IPS-15b (cell line): ENCODE measurements around the gene MACO1.
"Not testable (repeated sequence)": the region's sequence is repeated elsewhere in the genome, so short reads cannot be mapped to it uniquely, and the experiment has no call there.

Experiments
- H3K27me3 ChIP-seq: one replicate; pipeline ENCODE4 v1.6.1; 2013; ENCODE audit warnings: low read length; ENCODE audit not compliant: control insufficient read depth, insufficient read depth
- H3K36me3 ChIP-seq: one replicate; pipeline ENCODE4 v1.6.1; 2013; ENCODE audit warnings: low read length; ENCODE audit not compliant: control insufficient read depth, insufficient read depth
- H3K4me1 ChIP-seq: one replicate; pipeline ENCODE4 v1.6.1; 2013; ENCODE audit warnings: mild to moderate bottlenecking, low read length; ENCODE audit not compliant: control insufficient read depth, insufficient read depth
- H3K4me3 ChIP-seq: one replicate; pipeline ENCODE4 v1.5.1; 2013; ENCODE audit warnings: low read depth, low read length
- H3K9ac ChIP-seq: one replicate; pipeline ENCODE4 v1.6.1; 2013; ENCODE audit warnings: low read depth, mild to moderate bottlenecking, low read length
- H3K9me3 ChIP-seq: one replicate; pipeline ENCODE4 v1.6.1; 2013; ENCODE audit warnings: mild to moderate bottlenecking, low read length; ENCODE audit not compliant: control insufficient read depth, insufficient read depth

The MACO1 gene

DNA sequence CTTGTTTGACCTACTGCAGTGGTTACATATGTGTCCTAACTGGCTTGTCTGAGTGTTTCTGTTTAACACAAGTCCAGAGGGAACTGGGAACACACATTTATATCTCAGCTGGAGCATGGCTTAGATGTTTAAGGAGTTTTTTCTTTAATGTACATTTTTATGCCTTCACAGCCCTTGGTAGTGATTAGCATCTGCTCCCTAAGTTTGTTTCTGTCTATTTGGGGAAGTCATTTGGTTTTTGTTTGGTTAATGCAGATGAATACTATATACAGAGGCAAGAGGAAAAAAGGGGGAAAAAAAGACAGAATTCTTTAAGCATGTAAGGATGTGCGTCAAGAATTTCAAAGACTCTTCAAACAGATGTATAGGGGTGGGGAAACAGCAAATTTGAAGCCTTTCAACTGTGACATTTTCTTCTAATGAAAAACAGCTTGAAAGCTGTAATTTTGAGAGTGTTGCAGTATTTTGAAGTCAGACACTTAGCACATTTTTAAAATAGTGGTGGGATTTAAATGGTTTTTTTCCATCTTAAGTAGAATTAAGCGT, 15.4 kb downstream of the MACO1 start:
- peaks cover 7% of the 10 kb centered on the region for H3K4me1 ChIP-seq
- H3K36me3 ChIP-seq, result no peaks in the 10 kb centered on the region
- H3K9me3 ChIP-seq, result no peaks in the 10 kb centered on the region
- no peak overlapping the region for H3K4me3 ChIP-seq
- no peaks in the 10 kb centered on the region for H3K27me3 ChIP-seq
- no peak overlapping the region for H3K9ac ChIP-seq

DNA sequence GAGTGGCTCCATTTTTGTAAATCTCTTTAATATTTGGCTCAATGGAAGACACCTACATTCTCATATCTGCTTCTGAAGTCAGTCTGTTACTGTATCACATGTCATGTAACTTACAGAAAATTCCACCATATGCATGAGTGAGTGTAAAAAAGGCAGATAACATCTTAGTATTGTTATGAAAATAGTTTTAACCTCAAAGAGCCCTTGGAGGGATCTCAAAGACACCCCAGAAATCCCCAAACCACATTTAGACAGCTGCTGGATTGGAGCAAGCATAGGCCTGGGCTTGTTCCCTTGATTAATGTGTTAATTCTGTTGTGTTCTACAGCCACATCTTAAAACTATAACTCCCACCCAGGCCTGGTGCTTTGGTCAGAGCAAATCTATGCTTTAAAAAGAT, 16.9 kb downstream of the MACO1 start:
- no peaks in the 10 kb centered on the region for H3K36me3 ChIP-seq
- no peaks in the 10 kb centered on the region for H3K9me3 ChIP-seq
- no peak overlapping the region for H3K9ac ChIP-seq
- no peak overlapping the region for H3K4me3 ChIP-seq
- peaks cover 7% of the 10 kb centered on the region for H3K4me1 ChIP-seq
- no peaks in the 10 kb centered on the region for H3K27me3 ChIP-seq

DNA sequence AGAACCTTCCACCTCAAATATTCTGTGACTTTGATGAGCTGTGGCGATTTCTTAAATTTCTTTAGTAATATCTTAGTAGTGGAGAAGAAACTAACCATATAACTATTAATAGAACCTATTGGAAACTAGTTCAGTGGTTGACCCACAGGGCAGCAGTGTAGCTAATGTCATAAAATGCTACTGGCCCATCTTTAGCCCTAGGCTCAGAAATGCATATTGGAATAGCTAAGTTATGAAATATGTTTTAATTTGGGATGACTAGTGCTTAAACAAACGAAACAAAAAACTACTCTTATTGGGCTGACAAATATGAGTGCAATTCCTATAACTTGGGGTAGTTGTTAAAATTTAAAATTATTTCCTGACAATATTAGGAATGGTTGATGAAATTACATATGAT, 20.2 kb downstream of the MACO1 start:
- Histone ChIP-seq H3K4me1 (peaks cover 5% of the 10 kb centered on the region), H3K27me3 (no peaks in the 10 kb centered on the region), H3K9me3 (no peaks in the 10 kb centered on the region), H3K36me3 (no peaks in the 10 kb centered on the region), H3K4me3 (no peak overlapping the region), H3K9ac (no peak overlapping the region)

DNA sequence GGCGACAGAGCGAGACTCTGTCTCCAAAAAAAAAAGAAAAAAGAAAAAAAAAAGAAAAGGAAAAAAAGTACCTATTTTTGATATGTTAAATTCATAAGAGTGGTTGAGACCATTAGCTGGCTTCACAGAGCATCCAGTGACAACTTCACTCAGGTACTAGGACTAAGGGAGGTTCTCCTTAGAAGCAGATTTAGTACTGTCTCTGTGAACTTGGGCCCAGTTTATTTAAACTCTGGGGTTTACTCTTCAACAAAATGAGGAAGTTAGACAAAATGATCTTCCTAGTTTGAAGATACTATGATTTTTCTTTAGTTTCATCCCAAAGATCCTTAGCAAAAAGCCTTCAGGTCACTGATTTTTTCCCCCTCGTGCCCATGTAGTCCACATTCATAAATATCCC, 21.2 kb downstream of the MACO1 start:
- no peak overlapping the region for H3K4me3 ChIP-seq
- H3K4me1 ChIP-seq, result no peaks in the 10 kb centered on the region
- no peaks in the 10 kb centered on the region for H3K36me3 ChIP-seq
- no peaks in the 10 kb centered on the region for H3K9me3 ChIP-seq
- H3K9ac ChIP-seq, result no peak overlapping the region
- no peaks in the 10 kb centered on the region for H3K27me3 ChIP-seq

DNA sequence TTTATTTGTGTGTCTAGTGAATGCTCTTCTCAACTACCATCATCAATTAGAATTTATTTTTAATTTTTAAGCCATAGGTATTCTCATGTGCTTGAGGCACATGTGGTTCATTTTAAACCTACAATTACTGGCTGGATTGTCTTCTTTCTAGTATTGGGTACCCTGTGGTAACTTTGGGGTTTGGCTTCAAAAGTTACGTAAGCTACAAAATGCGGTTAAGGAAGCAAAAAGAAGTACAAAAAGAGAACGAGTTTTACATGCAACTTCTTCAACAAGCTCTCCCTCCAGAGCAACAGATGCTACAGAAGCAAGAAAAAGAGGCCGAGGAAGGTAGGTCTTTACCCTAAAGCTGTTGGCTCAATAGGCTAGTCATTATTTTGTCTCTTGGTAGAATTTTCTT, 25.8 kb downstream of the MACO1 start:
- Histone ChIP-seq H3K4me3 (no peak overlapping the region), H3K9ac (no peak overlapping the region), H3K9me3 (no peaks in the 10 kb centered on the region), H3K36me3 (peaks cover 5% of the 10 kb centered on the region), H3K4me1 (no peaks in the 10 kb centered on the region), H3K27me3 (no peaks in the 10 kb centered on the region)

DNA sequence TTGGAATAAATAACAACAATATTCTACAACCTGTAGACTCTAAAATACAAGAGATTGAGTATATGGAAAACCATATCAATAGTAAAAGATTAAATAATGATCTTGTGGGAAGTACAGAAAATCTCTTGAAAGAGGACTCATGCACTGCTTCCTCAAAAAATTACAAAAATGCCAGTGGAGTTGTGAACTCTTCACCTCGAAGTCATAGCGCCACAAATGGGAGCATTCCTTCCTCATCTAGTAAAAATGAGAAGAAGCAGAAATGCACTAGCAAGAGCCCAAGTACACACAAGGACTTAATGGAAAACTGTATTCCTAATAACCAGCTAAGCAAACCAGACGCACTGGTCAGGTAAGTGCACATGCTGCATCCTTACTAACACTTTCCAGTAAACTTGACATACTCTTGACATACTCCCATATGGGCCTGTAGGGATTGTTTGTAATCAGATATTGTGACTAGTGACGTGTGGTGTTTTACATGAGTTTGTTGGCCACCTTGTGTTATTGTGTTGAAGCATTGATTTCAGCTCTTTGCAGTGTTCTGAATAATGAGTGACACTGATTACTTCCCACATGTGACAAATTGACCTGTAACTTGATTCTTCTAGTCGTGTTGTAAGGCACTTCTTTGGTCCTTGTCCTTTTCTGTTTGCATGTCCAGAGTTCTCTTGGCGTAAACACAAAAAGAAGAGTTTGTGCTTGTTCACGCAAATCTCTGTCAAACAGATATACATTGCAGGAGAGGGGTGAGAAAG, 28.0 kb downstream of the MACO1 start:
- H3K9ac ChIP-seq, result no peak overlapping the region
- H3K4me1 ChIP-seq, result no peaks in the 10 kb centered on the region
- no peaks in the 10 kb centered on the region for H3K9me3 ChIP-seq
- peaks cover 5% of the 10 kb centered on the region for H3K36me3 ChIP-seq
- H3K4me3 ChIP-seq, result no peak overlapping the region
- no peaks in the 10 kb centered on the region for H3K27me3 ChIP-seq

DNA sequence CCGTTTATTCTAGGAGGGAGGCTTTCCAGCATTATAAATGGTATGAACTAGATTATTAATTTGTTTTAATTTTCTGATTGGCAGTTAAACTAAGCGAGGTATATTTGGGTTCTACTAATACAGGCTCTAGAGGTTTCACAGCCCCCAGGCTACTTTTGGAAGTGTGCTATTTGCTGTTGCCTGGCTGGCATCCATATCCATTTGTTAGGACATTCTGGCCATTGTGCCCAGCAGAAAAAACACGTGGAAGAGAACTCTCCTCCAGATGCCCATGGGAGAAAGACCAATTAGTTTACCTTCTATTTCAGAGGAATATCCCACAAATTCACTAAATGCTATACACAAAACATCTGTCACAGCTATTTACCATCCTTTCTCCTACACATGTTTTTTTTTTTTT, 29.3 kb downstream of the MACO1 start:
- no peaks in the 10 kb centered on the region for H3K4me1 ChIP-seq
- H3K4me3 ChIP-seq, result no peak overlapping the region
- H3K9me3 ChIP-seq, result no peaks in the 10 kb centered on the region
- H3K9ac ChIP-seq, result no peak overlapping the region
- peaks cover 5% of the 10 kb centered on the region for H3K36me3 ChIP-seq
- no peaks in the 10 kb centered on the region for H3K27me3 ChIP-seq

DNA sequence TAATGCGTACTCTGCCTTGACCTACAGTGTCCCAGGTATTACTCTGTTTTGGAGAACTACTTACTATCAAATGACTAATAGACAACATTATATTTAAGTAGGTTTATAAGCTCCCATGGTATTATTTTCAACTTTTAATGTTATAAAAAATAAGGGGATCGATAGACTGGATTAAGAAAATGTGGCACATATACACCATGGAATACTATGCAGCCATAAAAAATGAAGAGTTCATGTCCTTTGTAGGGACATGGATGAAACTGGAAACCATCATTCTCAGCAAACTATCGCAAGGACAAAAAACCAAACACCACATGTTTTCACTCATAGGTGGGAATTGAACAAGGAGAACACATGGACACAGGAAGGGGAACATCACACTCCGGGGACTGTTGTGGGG, 30.1 kb downstream of the MACO1 start:
- H3K4me3 ChIP-seq, H3K27me3 ChIP-seq, H3K9ac ChIP-seq, H3K9me3 ChIP-seq, H3K4me1 ChIP-seq, H3K36me3 ChIP-seq: not testable (repeated sequence)

DNA sequence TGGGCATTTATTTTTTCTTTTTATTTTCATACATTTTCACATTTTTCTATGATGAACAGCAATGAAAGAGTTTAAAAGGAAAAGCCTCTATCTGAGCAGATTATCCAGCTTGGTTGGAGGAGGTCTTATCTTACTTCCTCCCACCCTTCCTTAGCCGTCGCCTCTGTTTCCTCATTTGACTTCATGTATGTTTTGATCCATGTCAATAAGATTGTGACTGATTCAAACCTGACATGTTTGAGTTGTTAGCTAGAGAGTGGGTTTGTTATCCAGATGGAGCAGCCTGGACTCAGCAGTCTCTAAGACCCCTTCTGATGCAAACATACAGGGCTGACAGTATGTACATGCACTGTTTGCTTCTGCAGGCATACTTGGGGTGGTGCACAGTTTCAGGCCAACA, 31.2 kb downstream of the MACO1 start:
- Histone ChIP-seq H3K9ac (no peak overlapping the region), H3K4me1 (no peaks in the 10 kb centered on the region), H3K27me3 (no peaks in the 10 kb centered on the region), H3K9me3 (no peaks in the 10 kb centered on the region), H3K4me3 (no peak overlapping the region), H3K36me3 (peaks cover 5% of the 10 kb centered on the region)

DNA sequence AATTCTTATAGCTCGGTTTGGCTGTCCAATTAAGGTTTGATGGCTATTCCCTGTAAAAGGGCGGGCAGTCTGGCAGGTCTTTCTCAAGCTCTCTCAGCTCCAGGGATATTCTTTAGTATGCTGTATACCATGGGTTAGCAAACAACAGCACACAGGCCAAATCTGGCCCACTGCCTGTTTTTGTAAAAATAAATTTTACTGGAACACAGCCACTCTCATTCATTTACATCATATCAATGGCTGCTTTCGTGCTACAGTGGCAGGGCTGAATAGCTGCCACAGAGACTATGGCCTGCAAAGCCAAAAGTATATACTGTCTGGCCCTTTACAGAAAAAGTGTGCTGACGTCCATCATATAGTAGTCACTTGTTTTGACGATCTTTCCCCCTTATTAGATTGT, 32.0 kb downstream of the MACO1 start:
- no peak overlapping the region for H3K4me3 ChIP-seq
- H3K9me3 ChIP-seq, result no peaks in the 10 kb centered on the region
- peaks cover 5% of the 10 kb centered on the region for H3K36me3 ChIP-seq
- no peaks in the 10 kb centered on the region for H3K4me1 ChIP-seq
- H3K9ac ChIP-seq, result no peak overlapping the region
- no peaks in the 10 kb centered on the region for H3K27me3 ChIP-seq

DNA sequence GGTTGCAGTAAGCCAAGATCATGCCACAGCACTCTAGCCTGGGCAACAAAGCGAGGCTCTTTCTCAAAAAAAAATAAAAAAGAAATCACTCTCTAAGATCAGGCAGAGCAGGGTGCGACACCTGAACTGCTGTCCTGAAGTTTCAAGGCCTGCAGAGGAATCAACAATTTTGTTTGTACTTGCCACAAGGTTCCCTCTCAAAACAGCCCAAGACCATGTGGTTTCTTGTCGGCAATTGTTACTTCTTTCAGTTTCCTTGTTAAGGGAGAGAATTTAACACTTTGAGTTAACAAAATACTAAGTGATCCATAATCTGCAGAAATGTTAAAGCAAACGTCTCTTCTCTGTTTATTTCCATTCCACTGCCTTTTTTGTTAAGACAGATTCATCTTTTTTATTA, 36.5 kb downstream of the MACO1 start:
- no peak overlapping the region for H3K4me3 ChIP-seq
- H3K36me3 ChIP-seq, result no peaks in the 10 kb centered on the region
- no peaks in the 10 kb centered on the region for H3K4me1 ChIP-seq
- H3K9me3 ChIP-seq, result no peaks in the 10 kb centered on the region
- H3K27me3 ChIP-seq, result no peaks in the 10 kb centered on the region
- no peak overlapping the region for H3K9ac ChIP-seq

DNA sequence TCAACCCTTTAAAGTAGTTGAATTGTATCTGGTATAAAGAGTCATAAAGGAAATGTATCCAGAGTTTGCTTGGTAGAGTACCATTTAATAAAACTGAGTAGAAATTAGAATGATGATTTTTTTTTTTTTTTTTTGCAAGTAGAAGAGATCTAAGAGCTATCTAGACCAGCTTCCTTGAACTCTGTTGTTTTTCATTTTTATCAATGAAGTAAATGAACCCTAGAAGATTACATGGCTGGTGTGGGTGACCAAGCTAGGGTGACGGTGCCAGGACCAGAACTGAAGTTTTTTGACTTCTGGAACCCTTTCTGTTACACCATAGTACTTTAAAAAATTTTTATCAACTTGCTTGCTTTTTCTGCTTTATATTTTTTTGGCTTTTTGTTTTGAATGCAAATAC, 36.9 kb downstream of the MACO1 start:
- H3K9me3 ChIP-seq, result no peaks in the 10 kb centered on the region
- H3K4me3 ChIP-seq, result no peak overlapping the region
- H3K4me1 ChIP-seq, result no peaks in the 10 kb centered on the region
- H3K9ac ChIP-seq, result no peak overlapping the region
- no peaks in the 10 kb centered on the region for H3K27me3 ChIP-seq
- no peaks in the 10 kb centered on the region for H3K36me3 ChIP-seq
